ENCODE results near the gene ADGRD2. TPM values are rescaled to one million over a fixed set of nuclear protein-coding genes. Genes with fewer than 3 reads are reported as not detected.

The ADGRD2 gene
- total and polyA plus RNA-seq, 4 donors = not detected

GRCh38 chr9:124477211-124477647 is 27.0 kb downstream of the ADGRD2 start:
- no peak for TF ChIP-seq CTCF (IDR thresholded peaks at IDR 0.05; ENCODE audit: control extremely low read depth, extremely low read depth)
- Histone ChIP-seq H3K27ac (ENCODE audit: low read depth in 1 of 2, low read length in 1 of 2) (no peak overlapping the region), H3K36me3 (ENCODE audit: control insufficient read depth in 4 of 4, insufficient read depth in 4 of 4, low read length in 4 of 4) (no peaks in the 10 kb centered on the region), H3K9ac (ENCODE audit: insufficient read depth in 1 of 2, low read length in 2 of 2) (no peak overlapping the region), H3K4me1 (ENCODE audit: control insufficient read depth in 5 of 5, insufficient read depth in 5 of 5, low read length in 5 of 5) (no peaks in the 10 kb centered on the region), H3K27me3 (ENCODE audit: control insufficient read depth in 3 of 3, insufficient read depth in 3 of 3, low read length in 2 of 3) (peaks cover 9 to 16% (median 9%) of the 10 kb centered on the region in 3 donors), H3K4me3 (no peak overlapping the region), H3K9me3 (ENCODE audit: control insufficient read depth in 4 of 4, insufficient read depth in 3 of 4, low read length in 3 of 4) (peaks cover 0 to 1% (median 0%) of the 10 kb centered on the region in 4 donors)
- 32 to 33% methylated on average over 14 to 19 of the region's 19 CpGs for WGBS, 2 donors
- no peak for DNase-seq
- no peak for ATAC-seq (ENCODE audit: insufficient read depth, low FRiP score)

- H3K4me3 ChIP-seq = no peak overlapping the region
- H3K27ac ChIP-seq (ENCODE audit: low read depth in 1 of 2, low read length in 1 of 2) = no peak overlapping the region
- DNase-seq (peak; percentile 21 to 53 (median 35)), ATAC-seq (ENCODE audit: insufficient read depth, low FRiP score) (no peak)
- peaks cover 0 to 3% (median 0%) of the 10 kb centered on the region in 4 donors for H3K9me3 ChIP-seq (ENCODE audit: control insufficient read depth in 4 of 4, insufficient read depth in 3 of 4, low read length in 3 of 4)
- H3K4me1 ChIP-seq (ENCODE audit: control insufficient read depth in 5 of 5, insufficient read depth in 5 of 5, low read length in 5 of 5) = no peaks in the 10 kb centered on the region
- no peak overlapping the region for H3K9ac ChIP-seq (ENCODE audit: insufficient read depth in 1 of 2, low read length in 2 of 2)
- H3K36me3 ChIP-seq (ENCODE audit: control insufficient read depth in 4 of 4, insufficient read depth in 4 of 4, low read length in 4 of 4) = no peaks in the 10 kb centered on the region
- no peak for TF ChIP-seq CTCF (IDR thresholded peaks at IDR 0.05; ENCODE audit: control extremely low read depth, extremely low read depth)
- 5 to 12% methylated on average over 34 to 53 of the region's 53 CpGs for WGBS, 2 donors
- peaks cover 9 to 16% (median 9%) of the 10 kb centered on the region in 3 donors for H3K27me3 ChIP-seq (ENCODE audit: control insufficient read depth in 3 of 3, insufficient read depth in 3 of 3, low read length in 2 of 3)
Measured at GRCh38 chr9:124477648-124478285, 27.5 kb downstream of the ADGRD2 start.

GRCh38 chr9:124478354-124478753 is 28.1 kb downstream of the ADGRD2 start:
- WGBS, 2 donors = 56 to 73% methylated on average over 12 of the region's 12 CpGs
- ATAC-seq (ENCODE audit: insufficient read depth, low FRiP score) = no peak

More at GRCh38 chr9:124478354-124478753, 28.1 kb downstream of the ADGRD2 start:
- no peak for TF ChIP-seq CTCF (IDR thresholded peaks at IDR 0.05; ENCODE audit: control extremely low read depth, extremely low read depth)
- H3K27me3 ChIP-seq (ENCODE audit: control insufficient read depth in 3 of 3, insufficient read depth in 3 of 3, low read length in 2 of 3) = peaks cover 9 to 16% (median 13%) of the 10 kb centered on the region in 3 donors
- H3K4me3 ChIP-seq = no peak overlapping the region
- H3K9me3 ChIP-seq (ENCODE audit: control insufficient read depth in 4 of 4, insufficient read depth in 3 of 4, low read length in 3 of 4) = peaks cover 0 to 5% (median 0%) of the 10 kb centered on the region in 4 donors
- no peaks in the 10 kb centered on the region for H3K4me1 ChIP-seq (ENCODE audit: control insufficient read depth in 5 of 5, insufficient read depth in 5 of 5, low read length in 5 of 5)
- H3K36me3 ChIP-seq (ENCODE audit: control insufficient read depth in 4 of 4, insufficient read depth in 4 of 4, low read length in 4 of 4) = no peaks in the 10 kb centered on the region
- no peak overlapping the region for H3K27ac ChIP-seq (ENCODE audit: low read depth in 1 of 2, low read length in 1 of 2)
- no peak for DNase-seq
- H3K9ac ChIP-seq (ENCODE audit: insufficient read depth in 1 of 2, low read length in 2 of 2) = no peak overlapping the region

Measured in lung (tissue), 12 donors.